Ishikawa (cell line): Measurements from ENCODE around the gene SYT6.
A peak's percentile ranks its signal among the peaks of the same experiment; 100 is the strongest.

ENCODE experiments used
- CEBPB ChIP-seq: IDR thresholded peaks from 2 replicates; pipeline ENCODE4 v1.6.1; 2012
- CREB1 ChIP-seq: IDR thresholded peaks from 2 replicates; pipeline ENCODE4 v1.6.1; 2012; ENCODE audit warnings: low read depth
- EGR1 ChIP-seq: IDR thresholded peaks from 2 replicates; pipeline ENCODE4 v1.6.1; 2012
- EP300 ChIP-seq: IDR thresholded peaks from 2 replicates; pipeline ENCODE4 v1.6.1; 2012; ENCODE audit warnings: borderline replicate concordance
- FOXM1 ChIP-seq: IDR thresholded peaks from 2 replicates; pipeline ENCODE4 v1.6.1; 2012; ENCODE audit warnings: low read depth, borderline replicate concordance
- NFIC ChIP-seq: IDR thresholded peaks from 2 replicates; pipeline ENCODE4 v1.6.1; 2012
- RAD21 ChIP-seq: IDR thresholded peaks from 2 replicates; pipeline ENCODE4 v1.6.1; 2012; ENCODE audit warnings: low read depth
- TAF1 ChIP-seq: IDR thresholded peaks from 2 replicates; pipeline ENCODE4 v1.6.1; 2012; ENCODE audit warnings: low read depth, mild to moderate bottlenecking
- TCF12 ChIP-seq: IDR thresholded peaks from 2 replicates; pipeline ENCODE4 v1.6.1; 2012; ENCODE audit warnings: low read depth
- TEAD4 ChIP-seq: IDR thresholded peaks from 2 replicates; pipeline ENCODE4 v1.6.1; 2012
- YY1 ChIP-seq: IDR thresholded peaks from 2 replicates; pipeline ENCODE4 v1.6.1; 2012; ENCODE audit warnings: low read depth
- ZBTB7A ChIP-seq: IDR thresholded peaks from 2 replicates; pipeline ENCODE4 v1.6.1; 2012; ENCODE audit warnings: low read depth
- TF ChIP-seq, protein P1 (sequence below): IDR thresholded peaks from 2 replicates; pipeline ENCODE4 v1.6.1; 2012
- TF ChIP-seq, protein P2 (sequence below): IDR thresholded peaks from 2 replicates; pipeline ENCODE4 v1.6.1; 2012
- TF ChIP-seq, protein P3 (sequence below): IDR thresholded peaks from 2 replicates; pipeline ENCODE4 v1.6.1; 2012; ENCODE audit warnings: low read depth, mild to moderate bottlenecking

SYT6 gene

GRCh38 chr1:114107474-114108435 is 45.9 kb downstream of the SYT6 start:
- TF ChIP-seq EGR1 (no peak), EP300 (no peak), TEAD4 (no peak), FOXM1 (no peak), CEBPB (no peak), NFIC (no peak), TCF12 (no peak), ZBTB7A (no peak), YY1 (no peak)
- TF ChIP-seq, protein P1, sequence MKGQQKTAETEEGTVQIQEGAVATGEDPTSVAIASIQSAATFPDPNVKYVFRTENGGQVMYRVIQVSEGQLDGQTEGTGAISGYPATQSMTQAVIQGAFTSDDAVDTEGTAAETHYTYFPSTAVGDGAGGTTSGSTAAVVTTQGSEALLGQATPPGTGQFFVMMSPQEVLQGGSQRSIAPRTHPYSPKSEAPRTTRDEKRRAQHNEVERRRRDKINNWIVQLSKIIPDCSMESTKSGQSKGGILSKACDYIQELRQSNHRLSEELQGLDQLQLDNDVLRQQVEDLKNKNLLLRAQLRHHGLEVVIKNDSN, result no peak
- TF ChIP-seq, protein P2, sequence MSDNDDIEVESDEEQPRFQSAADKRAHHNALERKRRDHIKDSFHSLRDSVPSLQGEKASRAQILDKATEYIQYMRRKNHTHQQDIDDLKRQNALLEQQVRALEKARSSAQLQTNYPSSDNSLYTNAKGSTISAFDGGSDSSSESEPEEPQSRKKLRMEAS, result no peak
- TF ChIP-seq, protein P3, sequence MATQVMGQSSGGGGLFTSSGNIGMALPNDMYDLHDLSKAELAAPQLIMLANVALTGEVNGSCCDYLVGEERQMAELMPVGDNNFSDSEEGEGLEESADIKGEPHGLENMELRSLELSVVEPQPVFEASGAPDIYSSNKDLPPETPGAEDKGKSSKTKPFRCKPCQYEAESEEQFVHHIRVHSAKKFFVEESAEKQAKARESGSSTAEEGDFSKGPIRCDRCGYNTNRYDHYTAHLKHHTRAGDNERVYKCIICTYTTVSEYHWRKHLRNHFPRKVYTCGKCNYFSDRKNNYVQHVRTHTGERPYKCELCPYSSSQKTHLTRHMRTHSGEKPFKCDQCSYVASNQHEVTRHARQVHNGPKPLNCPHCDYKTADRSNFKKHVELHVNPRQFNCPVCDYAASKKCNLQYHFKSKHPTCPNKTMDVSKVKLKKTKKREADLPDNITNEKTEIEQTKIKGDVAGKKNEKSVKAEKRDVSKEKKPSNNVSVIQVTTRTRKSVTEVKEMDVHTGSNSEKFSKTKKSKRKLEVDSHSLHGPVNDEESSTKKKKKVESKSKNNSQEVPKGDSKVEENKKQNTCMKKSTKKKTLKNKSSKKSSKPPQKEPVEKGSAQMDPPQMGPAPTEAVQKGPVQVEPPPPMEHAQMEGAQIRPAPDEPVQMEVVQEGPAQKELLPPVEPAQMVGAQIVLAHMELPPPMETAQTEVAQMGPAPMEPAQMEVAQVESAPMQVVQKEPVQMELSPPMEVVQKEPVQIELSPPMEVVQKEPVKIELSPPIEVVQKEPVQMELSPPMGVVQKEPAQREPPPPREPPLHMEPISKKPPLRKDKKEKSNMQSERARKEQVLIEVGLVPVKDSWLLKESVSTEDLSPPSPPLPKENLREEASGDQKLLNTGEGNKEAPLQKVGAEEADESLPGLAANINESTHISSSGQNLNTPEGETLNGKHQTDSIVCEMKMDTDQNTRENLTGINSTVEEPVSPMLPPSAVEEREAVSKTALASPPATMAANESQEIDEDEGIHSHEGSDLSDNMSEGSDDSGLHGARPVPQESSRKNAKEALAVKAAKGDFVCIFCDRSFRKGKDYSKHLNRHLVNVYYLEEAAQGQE, result no peak

DNA sequence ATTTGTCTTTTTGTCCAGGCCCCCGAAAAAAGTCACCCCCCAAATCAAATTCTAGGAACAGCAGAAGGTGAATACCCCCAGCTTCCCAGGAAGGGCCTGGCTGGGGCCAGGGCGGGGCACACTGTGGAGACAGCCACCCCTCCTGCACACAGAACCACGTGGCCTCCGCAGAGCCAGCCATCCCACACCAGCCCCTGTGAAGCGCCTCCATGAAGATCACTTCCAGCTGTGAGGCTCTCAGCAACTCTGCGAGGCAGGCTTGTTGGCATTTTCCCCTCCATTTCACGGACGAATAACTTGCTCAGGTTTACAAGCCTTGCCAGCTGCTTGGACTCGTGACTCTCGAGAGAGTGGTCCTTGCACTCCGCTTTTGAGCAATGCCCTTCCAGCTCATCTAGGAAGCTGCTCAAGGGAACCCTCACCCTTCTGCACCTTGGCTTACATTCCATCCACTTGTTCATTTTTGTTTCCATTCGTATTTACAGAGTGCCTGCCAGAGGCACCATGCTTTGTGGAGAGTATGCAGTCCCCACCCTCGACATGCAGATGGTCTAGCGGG is 48.2 kb downstream of the SYT6 start:
- TF ChIP-seq NFIC, result no peak
- no peak for TF ChIP-seq FOXM1
- TF ChIP-seq, protein P1, result peak; percentile 43

DNA sequence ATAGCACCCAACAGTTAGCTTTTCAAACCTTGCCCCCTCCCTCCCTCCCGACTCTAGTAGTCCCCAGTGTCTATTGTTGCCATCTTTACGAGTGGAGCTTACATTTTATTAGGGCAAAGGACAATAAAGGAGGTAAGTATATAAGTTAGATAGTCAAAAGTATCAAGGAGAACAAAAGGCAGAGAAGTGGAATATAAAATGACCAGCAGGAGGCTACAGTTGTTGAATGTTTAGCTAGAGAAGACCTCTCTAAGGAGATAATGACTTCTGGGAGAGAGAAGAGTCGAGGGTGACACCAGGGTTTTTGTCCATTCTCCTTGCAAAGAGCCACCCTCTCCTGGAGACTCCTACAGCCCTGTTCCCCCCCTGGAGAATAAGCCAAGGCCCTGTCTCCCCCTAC is 48.7 kb downstream of the SYT6 start:
- TF ChIP-seq, protein P2, result no peak
- TF ChIP-seq FOXM1 (no peak), TCF12 (no peak), EP300 (no peak), CEBPB (no peak), TEAD4 (no peak), TAF1 (no peak), CREB1 (no peak), EGR1 (no peak), RAD21 (no peak), NFIC (no peak), YY1 (no peak), ZBTB7A (no peak)
- TF ChIP-seq, protein P1, result no peak
- TF ChIP-seq, protein P3, result no peak

DNA sequence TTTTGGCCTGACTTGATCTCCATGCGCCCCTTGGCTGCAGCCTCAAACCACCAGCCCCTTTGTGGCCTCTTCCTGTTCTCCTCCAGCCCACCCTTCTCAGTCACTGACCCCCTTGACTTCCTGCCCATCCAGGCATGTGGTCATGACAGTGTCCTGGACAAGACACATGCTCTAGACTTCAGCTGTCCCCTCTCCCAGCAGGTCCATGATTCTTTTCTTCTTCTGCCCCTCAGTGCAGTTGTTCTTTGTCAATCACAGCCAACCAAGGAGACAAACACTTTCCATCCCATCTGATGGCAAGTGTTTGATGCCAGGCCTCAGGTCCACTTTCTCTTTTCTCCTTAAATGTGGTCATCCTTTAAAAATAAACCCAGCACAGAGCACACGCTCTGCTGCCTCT is 49.7 kb downstream of the SYT6 start:
- TF ChIP-seq FOXM1 (no peak), ZBTB7A (no peak), YY1 (no peak), RAD21 (no peak), EGR1 (no peak), NFIC (no peak), CEBPB (no peak), TCF12 (no peak), EP300 (no peak), TAF1 (no peak), CREB1 (no peak), TEAD4 (no peak)
- TF ChIP-seq, protein P3, result no peak
- TF ChIP-seq, protein P1, result no peak
- TF ChIP-seq, protein P2, result no peak
